Measurements from ENCODE around the gene NDNF.

Gene NDNF, protein sequence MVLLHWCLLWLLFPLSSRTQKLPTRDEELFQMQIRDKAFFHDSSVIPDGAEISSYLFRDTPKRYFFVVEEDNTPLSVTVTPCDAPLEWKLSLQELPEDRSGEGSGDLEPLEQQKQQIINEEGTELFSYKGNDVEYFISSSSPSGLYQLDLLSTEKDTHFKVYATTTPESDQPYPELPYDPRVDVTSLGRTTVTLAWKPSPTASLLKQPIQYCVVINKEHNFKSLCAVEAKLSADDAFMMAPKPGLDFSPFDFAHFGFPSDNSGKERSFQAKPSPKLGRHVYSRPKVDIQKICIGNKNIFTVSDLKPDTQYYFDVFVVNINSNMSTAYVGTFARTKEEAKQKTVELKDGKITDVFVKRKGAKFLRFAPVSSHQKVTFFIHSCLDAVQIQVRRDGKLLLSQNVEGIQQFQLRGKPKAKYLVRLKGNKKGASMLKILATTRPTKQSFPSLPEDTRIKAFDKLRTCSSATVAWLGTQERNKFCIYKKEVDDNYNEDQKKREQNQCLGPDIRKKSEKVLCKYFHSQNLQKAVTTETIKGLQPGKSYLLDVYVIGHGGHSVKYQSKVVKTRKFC
- 0 to 1.1 (median 0.06) reads per million in 4 experiments for total RNA-seq

- DNase-seq: peak; percentile 46
Measured at GRCh38 chr4:121072224-121073003, at the start of gene NDNF. NDNF (minus strand) TSS chr4:121072535; CDS start chr4:121045837, 26,698 bp downstream.

GRCh38 chr4:121119715-121120114 is 47.4 kb upstream of the NDNF start:
- DNase-seq: no peak

DNA sequence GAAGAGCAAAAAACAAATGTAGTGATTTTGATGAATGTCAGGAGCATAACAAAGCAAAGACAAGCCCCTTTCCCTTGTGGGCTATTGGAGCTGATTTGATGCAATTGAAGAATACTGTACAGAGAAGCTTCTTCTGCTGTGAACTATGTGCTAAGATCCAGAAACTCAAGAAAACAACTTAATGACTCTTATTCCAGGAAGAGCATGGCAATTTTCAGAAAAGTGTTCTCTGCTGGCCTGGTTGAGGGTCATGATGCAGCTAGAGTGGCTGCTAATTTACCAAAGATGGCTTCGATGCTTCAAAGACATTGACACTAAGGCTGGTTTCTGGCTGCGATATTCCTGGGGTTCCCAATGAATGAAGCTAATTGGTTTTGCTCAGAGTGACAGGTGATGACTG is 46.0 kb upstream of the NDNF start:
- no peak for DNase-seq

- no peak for DNase-seq
Measured at GRCh38 chr4:121114756-121115155, 42.4 kb upstream of the NDNF start.

DNA sequence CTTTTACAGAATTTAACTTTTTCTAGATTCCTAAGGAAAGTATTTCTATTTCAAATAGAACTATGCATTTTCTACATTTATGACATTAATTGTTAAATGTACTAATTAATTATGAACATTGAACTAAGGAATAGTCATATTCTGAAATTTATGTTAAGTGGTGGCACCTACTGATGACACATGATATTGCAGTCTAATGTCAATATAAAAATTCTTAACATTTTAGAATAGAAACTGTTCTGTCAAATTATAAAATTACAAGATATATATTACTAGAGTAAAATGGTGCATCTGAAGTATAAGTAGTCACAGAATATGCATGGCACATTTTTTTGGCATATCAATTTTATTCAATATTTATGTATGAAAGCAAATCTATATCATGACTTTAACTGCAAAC is 40.2 kb upstream of the NDNF start:
- no peak for DNase-seq

DNA sequence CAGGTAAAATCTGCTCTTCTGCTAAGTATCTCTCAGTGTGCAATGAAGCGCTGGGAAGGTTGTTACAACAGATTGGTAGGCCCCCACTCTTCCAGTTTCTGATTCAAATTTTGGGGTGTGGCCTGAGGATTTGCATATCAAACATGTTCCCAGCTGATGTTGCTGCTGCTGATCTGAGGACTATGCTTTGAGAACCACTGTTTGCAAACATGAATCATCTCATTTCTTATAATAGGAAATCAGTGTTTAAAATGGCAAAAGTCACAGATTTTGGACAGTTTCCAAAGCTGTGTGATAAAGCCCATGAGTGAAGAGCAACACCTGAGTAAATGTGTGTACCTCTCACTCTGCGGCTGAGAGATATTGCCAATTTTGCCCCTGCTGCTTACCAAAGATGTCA is 36.2 kb upstream of the NDNF start:
- no peak for DNase-seq

DNA sequence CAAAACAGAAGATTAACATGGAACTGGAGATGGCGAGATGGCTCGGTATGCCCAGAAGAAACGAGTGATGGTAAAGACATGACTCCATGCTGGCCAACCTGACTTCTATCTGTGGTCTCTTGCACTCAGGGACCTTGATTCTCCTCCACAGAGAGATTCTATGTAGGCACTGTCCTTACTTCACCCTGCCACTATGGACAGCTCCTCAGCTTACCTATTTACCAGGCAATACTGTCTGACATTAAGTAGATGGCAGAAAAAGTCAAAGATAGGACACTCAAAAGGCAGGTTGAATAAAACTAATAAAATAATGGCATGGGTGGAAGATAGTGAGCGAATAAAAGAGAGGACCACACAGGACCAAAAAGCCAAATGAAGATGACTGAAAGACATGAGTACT is 35.2 kb upstream of the NDNF start:
- DNase-seq: no peak

GRCh38 chr4:121100093-121100775 is 27.9 kb upstream of the NDNF start:
- no peak for DNase-seq

GRCh38 chr4:121098266-121098665 is 25.9 kb upstream of the NDNF start:
- no peak for DNase-seq

GRCh38 chr4:121096629-121097028 is 24.3 kb upstream of the NDNF start:
- DNase-seq: no peak

DNA sequence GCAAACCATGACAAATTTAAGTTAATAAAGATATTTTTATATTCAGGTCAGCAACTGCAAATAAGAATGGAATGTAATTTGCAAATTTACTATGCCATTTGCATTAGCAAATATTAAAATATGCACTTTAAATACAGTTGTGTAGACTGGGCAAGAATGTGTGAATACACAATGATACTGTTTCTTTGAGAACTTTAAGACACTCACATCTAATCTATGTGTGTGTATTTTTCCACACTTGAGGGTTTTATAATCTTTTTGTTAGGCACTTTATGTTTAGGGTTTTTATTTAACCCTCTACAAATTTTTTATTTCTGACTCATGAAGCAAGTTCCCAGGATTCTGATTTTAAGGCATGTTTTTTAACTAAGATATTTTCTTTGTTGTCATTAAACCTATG is 23.9 kb upstream of the NDNF start:
- no peak for DNase-seq

GRCh38 chr4:121094297-121094966 is 22.1 kb upstream of the NDNF start:
- DNase-seq: no peak

DNA sequence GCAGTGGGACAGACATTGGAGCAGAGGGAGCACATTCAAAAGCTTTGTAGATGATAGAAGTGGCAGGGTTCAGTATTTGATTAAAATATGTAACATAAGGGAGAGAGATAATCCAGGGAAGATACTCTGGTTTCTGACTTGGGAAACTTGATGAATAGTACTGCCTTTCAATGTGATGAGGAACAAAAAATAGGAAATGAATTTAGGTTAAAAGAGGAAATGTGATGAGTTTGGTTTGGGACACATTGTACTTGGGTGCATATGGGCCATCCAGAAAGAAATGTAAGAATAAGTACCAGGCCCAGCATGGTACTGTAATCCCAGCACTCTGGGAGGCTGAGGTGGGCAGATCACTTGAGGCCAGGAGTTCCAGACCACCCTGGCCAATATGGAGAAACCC is 20.9 kb upstream of the NDNF start:
- no peak for DNase-seq

GRCh38 chr4:121091941-121092340 is 19.6 kb upstream of the NDNF start:
- no peak for DNase-seq

DNA sequence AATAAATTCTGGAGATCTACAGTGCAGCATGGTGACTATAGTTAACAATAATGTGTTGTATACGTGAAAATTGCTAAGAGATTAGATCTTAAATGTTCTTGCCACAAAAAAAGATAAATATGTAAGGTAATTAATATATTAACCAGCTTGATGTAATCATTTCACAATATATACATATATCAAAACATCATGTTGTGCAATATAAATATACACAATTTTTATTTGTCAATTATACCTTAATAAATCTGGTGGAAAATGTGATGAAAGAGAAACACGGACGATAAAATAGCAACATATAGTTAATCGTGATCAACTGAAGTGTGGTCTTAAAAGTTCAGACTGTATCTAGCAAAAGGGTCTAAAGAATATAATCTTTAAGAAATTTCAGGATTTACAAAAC is 16.5 kb upstream of the NDNF start:
- DNase-seq: no peak

DNA sequence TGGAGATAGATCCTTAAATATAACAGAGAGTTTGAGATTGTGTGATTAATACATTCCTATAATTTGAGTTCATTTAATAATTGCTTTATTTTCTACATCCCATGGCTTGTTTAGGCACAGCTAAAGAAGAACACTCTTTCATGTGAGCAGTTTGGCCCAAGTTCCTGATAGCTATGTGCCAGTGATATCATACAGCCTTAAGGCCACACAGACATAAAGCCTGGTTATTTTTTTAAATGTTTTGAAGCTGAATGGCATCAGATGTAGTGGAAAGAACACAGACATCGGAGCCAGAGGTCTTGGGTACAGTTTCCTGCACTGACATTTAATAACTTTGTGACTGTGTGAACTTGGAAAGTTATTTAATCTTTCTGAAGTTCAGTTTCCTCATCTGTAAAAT is 7.0 kb upstream of the NDNF start:
- DNase-seq: no peak

DNA sequence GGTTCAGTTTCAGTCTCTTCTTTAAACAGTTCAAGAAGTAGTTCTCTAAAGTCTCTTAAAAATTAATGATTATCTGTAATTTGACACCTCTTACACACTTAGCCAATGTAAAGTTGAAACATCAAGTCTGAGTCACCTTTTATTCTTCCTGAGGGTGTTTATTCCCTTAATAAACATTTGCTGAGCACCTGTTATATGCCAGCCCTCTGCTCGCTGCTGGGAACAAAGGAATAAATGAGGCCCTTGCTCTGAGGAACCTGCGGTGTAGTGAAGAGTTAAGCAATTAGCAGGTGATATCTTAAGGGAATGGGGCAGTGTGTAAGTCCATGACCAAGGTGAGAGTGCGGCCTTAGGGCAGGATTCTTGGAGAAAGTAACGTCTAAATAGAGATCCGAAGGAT is 5.2 kb upstream of the NDNF start:
- DNase-seq: no peak

- no peak for DNase-seq
Measured at GRCh38 chr4:121076416-121076815, 4.1 kb upstream of the NDNF start.

GRCh38 chr4:121073672-121074381 is 1.5 kb upstream of the NDNF start:
- no peak for DNase-seq

- DNase-seq: no peak
Measured at GRCh38 chr4:121073004-121073435, 685 bp upstream of the NDNF start.

DNA sequence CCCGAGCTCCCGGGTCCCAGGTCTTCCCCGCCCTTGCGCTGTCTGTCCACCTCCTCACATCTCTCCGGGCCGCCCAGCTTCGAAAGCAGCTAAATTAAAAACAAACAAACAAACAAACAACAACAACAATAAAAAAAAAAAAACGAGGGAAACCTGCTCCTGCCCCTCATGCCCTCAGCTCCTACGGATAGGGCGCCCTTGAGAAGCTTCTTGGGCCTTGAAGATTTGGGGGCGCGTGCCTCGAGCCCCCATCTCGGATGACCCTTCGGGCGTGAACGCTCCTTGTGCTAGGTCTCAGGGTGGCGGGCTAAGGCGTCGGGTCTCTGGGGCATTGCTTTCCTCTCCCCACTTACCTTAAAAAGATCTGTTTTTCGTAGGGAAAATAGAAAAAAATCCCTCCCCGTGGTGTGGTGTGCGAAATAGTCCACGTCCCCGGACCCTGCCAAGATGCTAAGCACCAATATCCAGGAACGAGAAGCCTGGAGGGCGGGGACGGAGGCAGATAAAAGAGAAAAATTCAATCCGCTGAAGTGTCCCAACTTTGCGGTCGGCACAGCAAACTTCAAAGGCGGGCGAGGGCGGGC is 603 bp downstream of the NDNF start:
- DNase-seq: no peak
